ENCODE data around the gene ITGA11.
"Not testable (repeated sequence)": the region's sequence is repeated elsewhere in the genome, so short reads cannot be mapped to it uniquely, and the experiment has no call there.

The ITGA11 gene

GRCh38 chr15:68407886-68408881, 23.8 kb downstream of the ITGA11 start:
- DNase-seq, result no peak

GRCh38 chr15:68407141-68407885, 24.6 kb downstream of the ITGA11 start:
- DNase-seq, result no peak

DNA sequence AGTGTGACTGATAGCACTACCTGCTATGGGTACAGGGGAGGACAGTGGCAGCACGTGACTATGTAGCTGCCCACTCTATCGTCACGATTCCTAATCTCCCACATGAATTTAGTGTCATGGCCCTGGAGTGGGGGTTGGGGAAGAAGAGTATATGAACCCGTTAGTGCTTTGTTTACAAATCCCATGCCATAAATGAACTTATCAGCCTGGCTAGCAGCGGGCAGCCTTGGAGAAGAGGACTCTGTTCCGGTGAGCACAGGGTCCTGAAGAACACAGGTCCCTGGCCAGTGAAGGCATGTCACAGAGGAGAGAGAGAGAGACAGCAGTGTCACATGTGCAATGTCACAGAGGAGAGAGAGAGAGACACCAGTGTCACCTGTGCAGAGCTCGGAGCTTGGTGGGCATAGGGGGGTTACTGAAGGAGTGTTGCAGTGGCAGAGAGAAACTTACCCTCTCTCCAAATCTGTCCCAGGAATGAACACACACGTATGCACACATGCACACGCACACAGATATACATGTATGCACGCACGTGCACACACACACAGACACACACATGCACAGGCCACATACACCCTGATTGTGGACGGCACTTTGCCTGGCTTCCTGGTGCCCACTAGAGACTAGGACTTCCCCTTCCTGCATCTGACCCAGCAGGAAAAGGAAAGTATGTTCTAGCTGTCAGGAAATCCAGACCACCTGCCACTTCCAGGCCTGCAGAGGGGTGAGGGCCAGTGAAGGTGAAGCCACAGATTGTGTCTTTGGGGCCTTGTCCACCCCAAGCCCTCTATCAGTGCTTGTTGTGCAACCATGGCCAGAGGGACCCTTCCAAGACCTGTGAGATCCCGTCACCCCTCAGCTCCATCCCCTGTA, 26.3 kb downstream of the ITGA11 start:
- no peak for DNase-seq

DNA sequence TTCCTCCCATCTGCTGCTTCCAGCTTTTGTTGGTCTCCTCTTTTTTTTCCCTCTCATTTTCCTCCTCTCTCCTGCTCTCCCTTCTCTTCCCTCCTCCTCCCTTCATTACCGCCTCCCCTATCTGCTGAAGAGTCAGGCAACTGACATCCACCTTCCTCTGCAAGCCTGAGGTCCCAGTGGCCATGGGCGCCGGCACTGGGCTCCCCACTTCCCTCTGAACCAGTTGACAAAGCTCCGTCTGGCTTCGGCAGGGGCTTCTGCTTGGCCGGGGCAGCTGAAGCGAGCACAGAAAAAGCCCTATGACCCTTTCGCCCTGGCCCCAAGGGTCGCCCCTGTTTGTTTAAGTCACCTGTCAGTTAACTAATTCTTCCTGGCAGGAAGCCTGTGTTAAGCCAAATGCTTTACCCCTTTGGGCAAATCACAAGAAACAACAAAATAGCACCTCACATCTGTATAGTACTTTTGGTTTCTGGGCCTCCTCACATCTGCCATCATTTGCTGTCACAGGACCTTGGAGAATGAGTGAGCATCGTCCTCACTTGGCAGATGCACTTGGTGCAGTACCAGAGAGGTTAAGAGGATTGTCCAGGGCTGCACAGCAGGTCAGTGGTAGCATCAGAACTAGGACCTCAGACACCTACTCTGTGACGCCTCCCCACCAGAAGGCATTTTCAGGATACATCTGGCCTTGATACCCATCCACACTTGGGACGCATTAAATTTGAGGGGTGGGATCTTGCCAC, 27.7 kb downstream of the ITGA11 start:
- DNase-seq, result no peak

GRCh38 chr15:68403161-68403941, 28.6 kb downstream of the ITGA11 start:
- DNase-seq, result no peak

- DNase-seq, result no peak
These were observed 29.4 kb downstream of the ITGA11 start for GRCh38 chr15:68402432-68403160.

DNA sequence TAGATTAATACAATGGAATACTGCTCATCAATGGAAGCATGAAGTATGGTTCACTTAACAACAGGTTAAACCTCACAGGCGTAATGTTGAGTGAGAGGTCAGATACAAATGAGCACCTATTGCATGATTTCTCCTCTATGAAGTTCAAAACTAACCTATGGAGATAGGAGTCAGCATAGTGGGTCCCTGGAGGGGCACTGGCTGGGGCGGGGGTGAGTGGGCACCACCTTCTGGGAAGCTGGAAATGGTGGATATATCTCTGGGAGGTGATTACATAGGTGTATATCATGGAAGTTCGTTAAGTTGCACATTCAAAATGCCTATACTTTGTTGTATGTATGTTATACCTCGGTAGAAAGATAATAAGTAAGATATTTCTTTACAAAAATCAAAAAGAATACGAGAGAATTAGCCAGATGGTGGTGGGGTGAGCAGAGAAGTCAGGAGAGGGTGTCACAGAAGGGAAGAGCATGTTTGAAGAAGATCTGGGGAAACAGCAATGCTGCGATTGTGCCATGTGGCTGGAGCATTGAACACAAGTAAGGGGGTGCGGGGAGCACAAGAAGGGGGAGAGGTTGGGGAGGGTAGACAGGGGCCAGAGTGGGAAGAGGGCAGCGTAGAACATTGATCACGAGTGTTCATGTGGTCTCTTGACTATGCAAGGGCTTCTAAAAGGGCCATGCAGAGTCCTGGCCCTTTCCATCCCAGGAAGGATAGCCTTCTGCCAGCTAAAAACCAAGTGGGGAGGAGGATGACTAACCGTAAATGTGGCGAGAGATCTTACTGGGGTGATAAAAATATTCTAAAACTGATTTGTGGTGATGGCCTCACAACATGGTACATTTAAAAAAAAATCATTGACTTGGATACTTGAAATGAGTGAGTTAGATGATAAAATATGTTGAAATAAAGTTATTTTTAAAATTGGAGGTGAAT, 30.2 kb downstream of the ITGA11 start:
- DNase-seq, result no peak

- DNase-seq, result no peak
These were observed 31.9 kb downstream of the ITGA11 start for GRCh38 chr15:68400066-68400456.

GRCh38 chr15:68399096-68400065, 32.6 kb downstream of the ITGA11 start:
- no peak for DNase-seq

DNA sequence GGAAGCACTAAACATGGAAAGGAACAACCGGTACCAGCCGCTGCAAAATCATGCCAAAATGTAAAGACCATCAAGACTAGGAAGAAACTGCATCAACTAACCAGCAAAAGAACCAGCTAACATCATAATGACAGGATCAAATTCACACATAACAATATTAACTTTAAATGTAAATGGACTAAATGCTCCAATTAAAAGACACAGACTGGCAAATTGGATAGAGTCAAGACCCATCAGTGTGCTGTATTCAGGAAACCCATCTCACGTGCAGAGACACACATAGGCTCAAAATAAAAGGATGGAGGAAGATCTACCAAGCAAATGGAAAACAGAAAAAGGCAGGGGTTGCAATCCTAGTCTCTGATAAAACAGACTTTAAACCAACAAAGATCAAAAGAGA, 34.0 kb downstream of the ITGA11 start:
- DNase-seq, result not testable (repeated sequence)

GRCh38 chr15:68396068-68396467, 35.9 kb downstream of the ITGA11 start:
- DNase-seq, result no peak

DNA sequence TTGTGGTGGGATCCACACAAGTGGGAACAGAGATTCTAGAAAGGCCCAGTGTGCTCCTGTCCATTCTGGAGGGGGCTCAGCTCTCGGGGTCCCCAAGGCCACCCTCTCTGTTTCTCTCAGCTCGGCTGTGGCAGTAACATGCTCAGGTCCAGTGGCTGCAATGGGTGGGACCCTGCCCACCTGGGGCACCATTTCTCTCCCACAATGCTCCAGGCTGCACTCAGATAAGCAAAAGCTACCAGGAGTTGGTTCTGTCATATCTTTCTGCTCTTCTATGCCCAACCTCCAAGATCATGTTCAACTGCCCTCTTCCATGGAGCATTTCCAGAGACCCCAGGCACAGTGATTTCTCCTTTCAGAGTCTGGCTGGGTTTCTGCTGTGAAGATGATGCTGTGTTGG, 40.8 kb downstream of the ITGA11 start:
- DNase-seq, result no peak

DNA sequence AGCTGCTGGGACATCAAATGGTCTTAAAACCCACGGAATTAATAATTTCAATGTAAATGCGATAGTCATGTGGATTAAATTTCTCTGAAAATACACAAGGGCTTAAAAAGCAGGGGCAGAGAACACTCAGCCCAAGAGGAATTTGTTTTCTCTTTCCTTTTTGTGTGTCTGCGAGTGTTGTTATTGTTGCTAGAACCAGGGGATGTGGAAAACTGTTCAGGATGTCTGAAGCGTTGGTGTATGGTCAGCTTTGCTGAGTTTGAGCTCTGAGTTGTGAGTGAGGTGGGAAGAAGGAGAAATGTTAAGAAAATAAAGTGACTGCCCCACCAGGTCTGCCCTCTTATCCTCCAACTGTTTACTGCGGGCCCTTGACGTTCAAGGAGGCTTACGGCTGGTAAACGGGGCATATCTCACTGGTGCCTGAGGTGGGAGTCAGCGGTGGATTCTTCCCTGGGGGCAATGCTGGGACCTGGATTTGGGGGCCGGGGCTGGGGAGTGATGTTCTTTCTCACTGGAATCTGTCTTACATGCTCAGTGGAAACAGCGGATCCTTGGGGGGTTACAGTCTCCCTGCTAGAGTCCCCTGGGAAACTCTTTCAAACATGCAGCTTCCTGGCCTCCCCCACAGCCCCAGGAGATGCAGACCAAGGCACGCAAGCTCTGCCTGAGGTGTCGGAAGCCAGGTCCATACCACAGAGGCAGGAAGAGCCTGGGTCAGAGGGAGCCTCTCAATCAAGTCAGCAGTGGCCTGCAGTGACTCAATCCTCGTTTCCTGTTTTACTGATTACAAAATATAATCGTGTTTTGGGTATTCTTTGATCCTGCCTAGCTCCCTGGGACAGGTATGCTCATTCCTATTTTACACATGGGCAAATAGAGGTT, 41.8 kb downstream of the ITGA11 start:
- no peak for DNase-seq

DNA sequence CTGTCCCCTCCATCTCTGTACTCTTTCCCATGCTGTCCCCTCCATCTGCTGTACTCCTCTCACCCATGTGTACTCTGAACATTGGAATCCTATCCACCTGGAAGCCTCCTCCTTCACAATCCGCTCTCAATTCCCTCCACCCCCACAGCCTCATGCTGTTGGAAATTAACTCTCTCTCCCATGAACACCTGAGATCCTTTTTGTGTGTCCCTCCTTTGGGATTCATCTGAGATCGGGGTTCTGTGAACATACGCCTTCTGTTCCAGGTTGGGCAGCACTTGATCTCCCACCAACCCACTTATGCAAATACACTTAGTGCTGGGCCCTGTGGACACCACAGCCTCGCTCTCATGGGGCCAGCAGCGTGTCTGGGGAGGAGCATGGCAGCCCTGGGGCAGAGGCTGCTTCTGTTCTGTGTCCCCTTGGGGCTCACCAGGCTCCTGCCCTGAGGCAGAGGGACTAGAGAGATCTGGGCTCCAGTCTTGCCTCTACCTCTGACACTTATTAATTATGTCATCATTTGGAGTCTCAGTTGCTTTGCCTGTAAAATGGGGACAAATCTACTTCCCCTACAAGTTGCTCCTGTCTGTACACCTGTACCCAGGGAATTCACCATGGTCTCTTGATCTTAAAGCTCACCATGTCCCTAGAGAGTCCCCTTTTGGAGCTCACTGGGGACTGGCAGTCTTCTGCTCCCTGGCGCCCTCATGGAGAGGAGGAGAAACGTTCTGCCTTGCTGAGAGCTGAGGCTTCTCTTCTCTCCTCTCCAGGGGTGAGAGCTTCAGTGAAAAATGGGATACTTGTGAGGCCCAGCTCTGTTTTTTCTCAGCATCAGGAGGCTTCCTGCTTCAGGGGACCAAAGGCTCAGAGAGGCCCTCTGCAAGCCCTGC, 42.7 kb downstream of the ITGA11 start:
- no peak for DNase-seq

- no peak for DNase-seq
These were observed 44.4 kb downstream of the ITGA11 start for GRCh38 chr15:68387381-68388143.
